Prostate gland (tissue), 2 donors: ENCODE data around the gene PRDX2. TPM values are rescaled to one million over a fixed set of nuclear protein-coding genes. Genes with fewer than 3 reads are reported as not detected.
"Not testable (repeated sequence)": the region's sequence is repeated elsewhere in the genome, so short reads cannot be mapped to it uniquely, and the experiment has no call there.

ENCODE experiments used
- DNase-seq: peaks from one replicate; pipeline ENCODE4 v3.0.0-alpha.2; 2019; ENCODE audit warnings: low spot score
- H3K27ac ChIP-seq, 2 donors: fragments of 200-600 bp; sonication (generic); 2 replicates each; pipeline ENCODE4 v1.5.1; 2017 to 2019
- H3K27me3 ChIP-seq: fragments of 200-600 bp; sonication (generic); replicated peaks from 2 replicates; pipeline ENCODE4 v1.5.1; 2019; ENCODE audit not compliant: insufficient read depth
- H3K36me3 ChIP-seq, 2 donors: fragments of 200-600 bp; sonication (generic); 1 replicate in 1 of 2; 2 replicates in 1 of 2; pipeline versions ENCODE4 v1.5.1 to v1.8.1; 2017 to 2019
- H3K4me1 ChIP-seq: fragments of 200-600 bp; sonication (generic); replicated peaks from 2 replicates; pipeline ENCODE4 v1.5.1; 2019
- H3K4me3 ChIP-seq, 2 donors: fragments of 200-600 bp; sonication (generic); 2 replicates each; pipeline ENCODE4 v1.5.1; 2017 to 2019
- H3K9me3 ChIP-seq: fragments of 200-600 bp; sonication (generic); 2 replicates; pipeline ENCODE4 v1.5.1; 2017
- POLR2A ChIP-seq: fragments of 450-650 bp; IDR thresholded peaks from one replicate; pipeline ENCODE4 v1.6.1; 2016; ENCODE audit warnings: antibody characterized with exemption, mild to moderate bottlenecking
- POLR2AphosphoS5 ChIP-seq: sonication (generic); formaldehyde crosslinking; IDR thresholded peaks from one replicate; pipeline ENCODE4 v1.6.1; 2017; ENCODE audit warnings: antibody characterized with exemption
- WGBS: methylation state at CpG from one replicate; pipeline ENCODE4 v1.1.5; 2018; 5-methylcytosine and 5-hydroxymethylcytosine counted together
- intact Hi-C: fragments of 100-400 bp; cut with DNase I; formaldehyde crosslinking; loops from one replicate; pipeline ENCODE4 v1.14.2; 2022
- total RNA-seq, 2 donors: library from RNA; depleted of rRNA; stranded (reverse); fragments of >200 nt; gene quantifications; one replicate each; pipeline ENCODE4 v1.1.0, GENCODE V29; 2016
- TF ChIP-seq, protein P1 (sequence below), 4 experiments: fragments of 200-600 bp in 2 of 4; fragments of 450-650 bp in 2 of 4; sonication (generic) in 2 of 4; IDR thresholded peaks; 1 replicate in 3 of 4; 2 replicates in 1 of 4; pipeline ENCODE4 v1.5.1; 2016 to 2019; ENCODE audit warnings: antibody characterized with exemption in 4 of 4, mild to moderate bottlenecking in 2 of 4, moderate library complexity in 2 of 4

The PRDX2 gene
- total RNA-seq, result 100 to 1,000 TPM; 256 to 548 TPM

DNA sequence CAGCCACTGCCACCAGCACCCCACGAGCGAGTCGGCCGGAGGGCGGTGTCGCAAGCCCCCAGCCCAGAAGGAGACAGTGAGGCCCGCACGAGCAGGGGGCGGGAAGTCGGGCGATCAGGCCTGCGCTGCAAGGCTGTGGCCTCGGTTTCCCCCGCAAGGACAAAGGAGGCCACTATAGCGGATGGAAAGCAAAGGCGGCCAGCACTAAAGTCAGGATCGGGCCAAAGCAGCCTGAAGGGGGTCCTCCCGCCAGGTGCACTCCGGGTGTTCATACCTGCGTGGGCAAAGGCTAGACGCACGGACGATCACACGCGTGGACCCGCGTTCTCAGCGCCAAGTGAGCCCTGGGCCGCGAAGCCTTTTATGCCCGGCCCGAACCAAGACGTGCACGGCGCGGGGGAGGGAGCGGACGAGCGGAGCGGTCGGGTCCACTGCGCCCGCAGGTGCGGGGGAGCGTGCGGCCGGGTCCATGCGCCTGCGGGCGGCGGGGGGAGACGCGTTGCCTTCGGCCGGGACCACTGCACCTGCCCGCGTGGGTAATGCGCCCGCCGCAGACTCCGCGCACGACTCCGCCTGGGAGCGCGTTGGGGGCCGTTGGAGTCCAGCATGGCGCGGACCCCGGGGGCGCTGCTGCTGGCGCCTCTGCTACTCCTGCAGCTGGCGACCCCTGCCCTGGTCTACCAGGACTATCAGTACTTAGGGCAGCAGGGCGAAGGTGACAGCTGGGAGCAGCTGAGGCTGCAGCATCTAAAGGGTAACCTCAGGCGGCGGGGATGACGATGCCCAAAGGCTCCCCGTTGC lies at the start of gene PRDX2, which contains the start of gene THSD8:
Gene PRDX2, minus strand, starts transcription at position 335 of the 801 bp plus-strand sequence. CDS start 539 bp downstream, outside the sequence.
Gene THSD8, plus strand, starts transcription at position 604 of the 801 bp plus-strand sequence. Its CDS starts 3 bp downstream, at position 607.
- H3K9me3 ChIP-seq, result no peaks in the 10 kb centered on the region
- under 1% methylated on average over 23 of the region's 78 CpGs for WGBS
- TF ChIP-seq, protein P1, sequence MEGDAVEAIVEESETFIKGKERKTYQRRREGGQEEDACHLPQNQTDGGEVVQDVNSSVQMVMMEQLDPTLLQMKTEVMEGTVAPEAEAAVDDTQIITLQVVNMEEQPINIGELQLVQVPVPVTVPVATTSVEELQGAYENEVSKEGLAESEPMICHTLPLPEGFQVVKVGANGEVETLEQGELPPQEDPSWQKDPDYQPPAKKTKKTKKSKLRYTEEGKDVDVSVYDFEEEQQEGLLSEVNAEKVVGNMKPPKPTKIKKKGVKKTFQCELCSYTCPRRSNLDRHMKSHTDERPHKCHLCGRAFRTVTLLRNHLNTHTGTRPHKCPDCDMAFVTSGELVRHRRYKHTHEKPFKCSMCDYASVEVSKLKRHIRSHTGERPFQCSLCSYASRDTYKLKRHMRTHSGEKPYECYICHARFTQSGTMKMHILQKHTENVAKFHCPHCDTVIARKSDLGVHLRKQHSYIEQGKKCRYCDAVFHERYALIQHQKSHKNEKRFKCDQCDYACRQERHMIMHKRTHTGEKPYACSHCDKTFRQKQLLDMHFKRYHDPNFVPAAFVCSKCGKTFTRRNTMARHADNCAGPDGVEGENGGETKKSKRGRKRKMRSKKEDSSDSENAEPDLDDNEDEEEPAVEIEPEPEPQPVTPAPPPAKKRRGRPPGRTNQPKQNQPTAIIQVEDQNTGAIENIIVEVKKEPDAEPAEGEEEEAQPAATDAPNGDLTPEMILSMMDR (IDR thresholded peaks at IDR 0.05), result peak in 2 of 4 experiments; percentile 9 to 14
- peak; percentile 95 for TF ChIP-seq POLR2A
- peak; percentile 95 for TF ChIP-seq POLR2AphosphoS5
- peaks cover 0 to 6% of the 10 kb centered on the region in 2 donors for H3K36me3 ChIP-seq
- peak within 1 kb of the TSS; percentile 50 to 67 for H3K4me3 ChIP-seq
- H3K4me1 ChIP-seq, result peaks cover 8% of the 10 kb centered on the region
- H3K27ac ChIP-seq, result peak within 1 kb of the TSS; percentile 74 to 78
- intact Hi-C loops, result no loop called here
- no peaks in the 10 kb centered on the region for H3K27me3 ChIP-seq
- DNase-seq, result peak; percentile 76

DNA sequence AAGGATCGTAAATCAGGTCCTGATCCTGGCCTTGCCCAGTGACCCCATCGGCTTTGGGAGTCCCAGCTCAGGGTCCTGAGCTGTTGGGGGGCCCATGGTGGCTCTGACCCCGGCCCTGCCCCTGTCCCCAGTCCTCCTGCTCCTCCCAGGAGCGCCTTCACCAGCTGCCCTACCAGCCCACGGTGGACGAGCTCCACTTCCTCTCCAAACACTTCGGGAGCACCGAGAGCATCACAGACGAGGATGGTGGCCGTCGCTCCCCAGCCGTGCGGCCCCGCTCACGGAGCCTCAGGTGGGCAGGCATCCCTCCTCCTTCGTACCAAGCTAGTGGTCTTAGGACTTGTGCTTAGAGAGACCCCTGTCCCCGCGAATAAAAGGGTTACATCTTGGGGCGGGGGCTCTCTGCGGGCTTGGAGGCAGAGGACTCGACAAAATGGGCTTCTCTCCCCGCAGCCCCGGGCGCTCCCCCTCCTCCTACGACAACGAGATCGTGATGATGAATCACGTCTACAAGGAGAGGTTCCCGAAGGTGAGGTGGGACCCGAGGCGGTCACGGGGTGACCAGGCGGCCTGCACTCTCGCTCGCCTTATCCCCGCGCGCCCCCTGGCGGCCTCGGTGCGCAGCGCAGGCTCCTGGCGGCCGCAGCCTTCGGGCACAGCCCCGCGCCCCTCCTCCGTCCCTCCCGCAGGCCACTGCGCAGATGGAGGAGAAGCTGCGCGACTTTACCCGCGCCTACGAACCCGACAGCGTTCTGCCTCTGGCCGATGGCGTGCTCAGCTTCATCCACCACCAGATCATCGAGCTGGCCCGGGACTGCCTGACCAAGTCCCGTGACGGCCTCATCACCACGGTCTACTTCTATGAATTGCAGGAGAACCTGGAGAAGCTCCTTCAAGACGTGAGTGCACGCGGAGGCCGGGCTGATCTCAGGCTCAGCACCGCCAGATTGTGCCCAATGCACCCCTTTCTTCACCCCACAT lies 45.8 kb upstream of the PRDX2 start:
- no peaks in the 10 kb centered on the region for H3K4me1 ChIP-seq
- TF ChIP-seq, protein P1 (IDR thresholded peaks at IDR 0.05), result peak; percentile 95 to 99 (median 97)
- no peak for TF ChIP-seq POLR2AphosphoS5
- H3K27ac ChIP-seq, result no peak overlapping the region
- no peaks in the 10 kb centered on the region for H3K9me3 ChIP-seq
- intact Hi-C loops, result loop anchor here (5.0 kb wide), 1 partner anchor 85 kb away; no protein-coding TSS in a partner anchor
- peak; percentile 75 for DNase-seq
- H3K36me3 ChIP-seq, result no peaks in the 10 kb centered on the region
- H3K27me3 ChIP-seq, result peaks cover 3% of the 10 kb centered on the region
- WGBS, result 11% methylated on average over 68 of the region's 69 CpGs
- no peak overlapping the region for H3K4me3 ChIP-seq

DNA sequence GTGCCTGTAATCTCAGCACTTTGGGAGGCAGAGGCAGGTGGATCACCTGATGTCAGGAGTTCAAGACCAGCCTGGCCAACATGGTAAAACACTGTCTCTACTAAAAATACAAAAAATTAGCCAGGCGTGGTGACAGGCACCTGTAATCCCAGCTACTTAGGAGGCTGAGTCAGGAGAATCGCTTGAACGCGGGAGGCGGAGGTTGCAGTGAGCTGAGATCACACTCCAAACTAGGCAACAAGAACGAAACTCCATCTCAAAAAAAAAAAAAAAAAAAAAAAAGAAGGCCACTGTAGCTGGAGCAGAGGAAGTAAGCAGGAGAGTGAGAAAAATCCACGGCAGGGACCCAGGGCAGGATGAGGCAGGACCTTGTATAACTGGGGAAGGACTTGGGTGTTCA lies 45.0 kb upstream of the PRDX2 start:
- WGBS, result 86% methylated on average over 7 of the region's 7 CpGs
- H3K4me1 ChIP-seq, H3K27ac ChIP-seq, H3K36me3 ChIP-seq, DNase-seq, H3K9me3 ChIP-seq, H3K27me3 ChIP-seq, H3K4me3 ChIP-seq: not testable (repeated sequence)
- intact Hi-C loops, result loop anchor here (5.0 kb wide), 1 partner anchor 84 kb away; no protein-coding TSS in a partner anchor

DNA sequence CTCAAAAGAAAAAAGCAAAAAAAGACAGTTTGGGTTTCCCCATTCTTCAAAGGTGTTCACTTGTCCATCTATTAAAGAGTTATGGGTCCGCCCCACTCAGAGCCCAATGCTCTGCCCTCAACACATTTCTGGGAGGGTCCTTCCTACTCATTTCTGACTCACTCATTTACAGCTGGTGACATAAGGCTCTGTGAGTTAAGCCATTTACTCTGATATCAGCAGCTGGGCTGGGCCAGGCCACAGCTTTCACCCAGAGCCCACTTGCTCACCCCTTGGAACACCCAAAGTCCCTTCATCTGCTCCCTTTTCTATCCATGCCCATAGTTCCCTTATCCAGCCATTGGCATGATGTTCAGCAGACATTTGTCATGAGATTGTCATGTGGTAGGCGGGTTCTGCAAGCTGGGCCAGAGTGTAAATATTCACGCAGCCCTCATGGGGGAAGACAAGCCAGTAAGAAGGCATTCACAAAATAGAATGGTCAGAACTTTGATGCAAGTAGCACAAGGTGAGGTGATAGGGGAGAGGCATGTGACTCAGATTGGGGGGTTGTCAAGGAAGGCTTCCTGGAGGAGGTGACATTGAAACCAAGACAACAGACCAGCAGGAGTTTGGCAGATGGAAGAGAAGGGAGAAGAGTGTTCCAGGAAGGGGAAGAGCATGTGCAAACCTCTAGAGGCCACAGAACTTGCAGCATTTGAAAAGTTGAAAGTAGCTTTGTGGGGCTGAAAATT lies 42.6 kb upstream of the PRDX2 start:
- H3K27ac ChIP-seq, result no peak overlapping the region
- no peak for TF ChIP-seq POLR2A
- no peak for TF ChIP-seq POLR2AphosphoS5
- TF ChIP-seq, protein P1 (IDR thresholded peaks at IDR 0.05), result no peak
- H3K27me3 ChIP-seq, result peaks cover 12% of the 10 kb centered on the region
- intact Hi-C loops, result no loop called here
- no peaks in the 10 kb centered on the region for H3K4me1 ChIP-seq
- H3K9me3 ChIP-seq, result no peaks in the 10 kb centered on the region
- H3K36me3 ChIP-seq, result no peaks in the 10 kb centered on the region
- no peak for DNase-seq
- 74% methylated on average over 3 of the region's 3 CpGs for WGBS
- H3K4me3 ChIP-seq, result no peak overlapping the region
